HG03565 (cell line): ENCODE data around the gene C11orf54.
"Not testable (repeated sequence)": the region's sequence is repeated elsewhere in the genome, so short reads cannot be mapped to it uniquely, and the experiment has no call there.

Experiments used
- ATAC-seq: cut with Tn5 transposase; IDR thresholded peaks from one replicate; pipeline ENCODE4 v1.9.1; 2021; ENCODE audit warnings: mild to moderate bottlenecking, moderate library complexity; ENCODE audit not compliant: unreplicated experiment

The C11orf54 gene

DNA sequence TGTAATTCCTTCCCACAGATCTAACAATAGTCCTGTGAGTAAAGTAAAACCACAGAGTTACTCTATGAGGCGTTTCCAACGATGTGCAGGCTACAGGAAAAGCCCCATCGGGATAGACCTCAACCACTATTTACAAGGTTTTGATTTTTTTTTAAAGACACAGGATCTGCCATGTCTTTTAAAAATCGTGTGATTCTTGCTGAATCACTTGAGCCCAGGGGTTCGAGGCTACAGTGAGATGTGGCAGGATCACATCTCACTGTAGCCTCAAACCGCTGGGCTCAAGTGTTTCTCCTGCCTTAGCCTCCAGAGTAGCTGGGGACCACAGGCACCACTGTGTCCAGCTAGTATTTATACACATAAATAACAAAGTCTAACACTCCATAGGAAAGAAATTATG is 8.0 kb upstream of the C11orf54 start:
- ATAC-seq = no peak

DNA sequence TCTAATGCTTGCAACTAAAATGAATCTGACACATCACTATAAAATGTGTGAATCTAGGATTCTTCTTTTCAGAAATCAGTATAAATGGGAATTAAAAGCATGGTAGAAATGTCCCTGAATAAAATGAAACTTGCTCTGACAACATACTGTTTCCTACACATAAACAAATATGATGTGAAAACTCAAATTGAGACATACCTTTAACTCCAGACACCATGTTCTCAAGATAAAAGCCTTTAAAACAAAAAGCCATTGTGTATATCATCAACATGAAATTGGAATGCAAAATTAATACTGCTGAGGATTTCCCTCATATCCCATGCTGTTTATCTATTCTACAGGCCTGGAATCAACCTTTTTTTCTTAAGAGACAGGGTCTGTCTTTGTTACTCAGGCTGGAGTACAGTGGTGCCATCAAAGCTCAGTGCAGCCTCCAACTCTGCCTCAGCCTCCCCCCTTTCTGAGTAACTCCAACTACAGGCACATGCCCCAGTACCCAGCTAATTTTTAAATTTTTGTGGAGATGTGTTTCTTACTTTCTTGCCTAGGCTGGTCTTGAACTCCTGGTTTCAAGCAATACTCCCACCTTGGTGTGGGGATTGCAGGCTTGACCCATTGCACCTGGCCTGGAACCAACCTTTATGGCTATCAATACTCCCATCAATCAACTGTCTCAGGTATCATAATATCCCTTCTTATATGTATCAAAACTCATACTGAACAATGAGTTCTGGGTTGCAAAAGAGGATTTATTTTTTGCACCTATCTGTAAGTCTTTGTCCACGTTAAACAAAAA is 6.8 kb upstream of the C11orf54 start:
- no peak for ATAC-seq

DNA sequence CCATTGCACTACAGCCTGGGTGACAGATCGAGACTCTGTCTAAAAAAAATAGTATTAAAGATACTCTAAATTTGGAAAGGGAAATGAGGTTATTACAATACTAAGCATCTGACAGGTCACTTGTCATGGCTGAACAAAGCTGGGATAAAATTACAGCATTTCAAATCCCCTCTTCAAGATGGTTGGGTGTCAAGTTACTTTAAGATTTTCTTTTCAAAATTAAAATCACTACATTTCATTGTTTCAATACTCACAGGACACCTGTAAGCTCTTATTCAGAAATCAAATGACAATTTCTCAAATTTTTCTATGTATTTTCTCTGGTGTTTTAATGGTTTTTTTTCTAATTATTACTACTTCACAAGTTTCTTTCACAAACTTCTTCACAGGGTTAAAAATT is 5.8 kb upstream of the C11orf54 start:
- ATAC-seq = no peak

DNA sequence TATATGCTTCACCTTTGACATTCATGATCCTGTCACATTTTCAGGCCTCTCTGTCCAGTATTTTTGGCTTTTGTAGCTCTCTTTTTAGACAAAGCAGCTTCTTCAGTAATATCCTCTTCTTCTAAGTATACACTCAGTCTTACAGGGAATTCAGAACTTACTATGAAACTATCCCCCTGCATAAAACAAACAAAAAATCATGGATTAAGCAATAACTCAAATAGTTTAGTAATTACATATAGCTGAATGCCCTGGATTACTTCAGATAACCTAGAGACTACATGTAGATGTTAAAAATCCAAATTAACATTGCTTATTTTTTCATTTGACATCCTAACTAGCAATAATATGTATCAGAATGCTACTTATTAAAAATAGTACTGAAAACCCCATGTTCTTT is 5.3 kb upstream of the C11orf54 start:
- ATAC-seq = no peak

DNA sequence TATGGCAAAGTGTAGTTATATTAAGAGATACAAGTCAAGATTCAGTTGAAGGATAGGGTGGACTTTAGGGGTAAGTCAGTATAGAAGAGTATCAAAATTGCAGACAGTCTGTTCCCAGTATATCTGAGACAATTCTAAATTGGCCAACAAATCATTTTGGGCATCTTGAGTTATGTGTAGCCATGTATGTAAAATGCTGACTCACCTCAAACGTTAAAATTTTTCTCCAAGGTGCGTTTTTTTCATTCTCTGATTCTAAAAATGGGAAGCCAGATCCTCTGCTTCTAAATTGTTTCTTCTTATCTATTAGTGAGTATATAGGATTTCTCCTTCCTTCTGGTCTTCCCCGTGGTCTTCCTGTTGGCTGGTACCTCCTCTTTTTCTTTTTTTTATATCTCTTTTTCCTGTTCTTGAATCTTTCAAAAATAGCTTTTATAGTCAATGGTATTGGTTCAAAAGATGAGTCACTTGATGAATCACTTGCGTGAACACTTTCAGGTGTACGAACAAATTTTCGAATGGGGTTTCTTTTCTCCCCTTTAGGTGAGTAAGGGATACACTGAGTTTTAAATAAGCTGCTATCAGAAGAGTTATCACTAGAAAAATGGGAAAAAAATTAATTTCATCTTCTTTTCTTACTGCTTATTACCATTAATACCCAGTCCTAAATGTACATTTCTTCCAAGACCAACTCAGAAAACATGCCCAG is 3.4 kb upstream of the C11orf54 start:
- no peak for ATAC-seq

DNA sequence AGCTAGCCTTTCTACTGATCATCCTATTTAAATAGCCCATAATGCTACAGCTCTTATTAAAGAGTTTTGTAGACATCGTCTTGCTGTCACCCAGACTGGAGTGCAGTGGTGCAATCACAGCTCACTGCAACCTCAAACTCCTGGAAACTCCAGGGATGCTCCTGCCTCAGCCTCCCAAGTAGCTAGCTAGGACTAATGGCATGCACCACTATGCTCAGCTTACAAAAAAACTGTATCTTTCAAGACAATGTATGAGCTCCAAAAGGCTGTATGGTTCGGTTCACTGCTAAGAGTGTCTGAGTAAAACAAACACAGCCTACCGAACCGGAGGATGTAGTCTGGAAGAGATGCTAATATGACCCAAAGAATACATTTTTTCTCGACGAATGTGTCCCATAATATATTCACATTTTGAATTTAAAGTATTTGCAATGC is 2.8 kb upstream of the C11orf54 start:
- no peak for ATAC-seq

DNA sequence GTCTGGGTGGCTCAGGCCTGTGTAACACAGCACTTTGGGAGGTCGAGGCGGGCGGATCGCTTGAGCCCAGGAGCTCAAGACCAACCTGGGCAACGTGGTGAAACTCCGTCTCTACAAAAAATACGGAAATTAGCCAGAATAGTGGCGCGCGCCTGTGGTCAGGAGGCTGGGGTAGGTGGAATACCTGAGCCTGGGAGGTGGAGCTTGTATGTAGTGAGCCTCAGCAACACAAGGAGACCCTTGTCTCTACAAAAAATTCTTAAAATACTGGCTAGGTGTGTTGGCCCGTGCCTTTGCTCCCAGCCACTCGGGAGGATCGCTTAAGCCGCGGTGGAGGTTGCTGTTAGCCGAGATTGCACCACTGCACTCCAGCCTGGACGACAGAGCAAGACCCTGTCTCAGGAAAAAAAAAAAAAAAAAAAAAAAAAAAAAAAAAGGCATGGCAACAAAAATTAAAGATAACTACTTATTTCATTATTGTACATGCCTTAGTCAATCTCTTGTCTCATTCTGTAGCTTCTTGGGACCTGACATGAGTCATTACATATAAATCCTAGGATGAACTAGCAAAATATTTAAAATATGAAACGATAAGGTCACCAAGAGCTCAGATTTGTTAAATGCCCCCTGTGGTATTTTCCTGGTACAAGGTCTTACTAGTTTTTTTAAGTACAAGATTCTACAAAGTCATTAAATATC is 1.3 kb upstream of the C11orf54 start:
- no peak for ATAC-seq

DNA sequence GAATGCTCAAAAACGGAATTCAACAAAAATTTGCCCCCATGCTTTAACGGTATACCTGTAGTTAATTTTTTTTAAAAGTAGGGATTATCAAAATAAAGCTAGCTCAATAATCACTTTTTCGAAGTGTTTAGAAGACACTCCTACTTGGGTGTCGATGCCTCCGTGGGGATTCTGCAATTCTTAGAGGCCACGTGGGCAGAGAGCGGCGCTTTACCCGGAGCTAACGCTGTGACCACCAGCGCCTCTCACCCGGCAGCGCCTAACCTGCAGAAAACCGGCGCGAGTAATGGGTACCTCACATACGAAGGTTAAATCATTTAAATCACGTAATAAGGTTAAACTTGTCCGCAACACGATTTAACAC is 760 bp upstream of the C11orf54 start:
- peak; percentile 18 for ATAC-seq

DNA sequence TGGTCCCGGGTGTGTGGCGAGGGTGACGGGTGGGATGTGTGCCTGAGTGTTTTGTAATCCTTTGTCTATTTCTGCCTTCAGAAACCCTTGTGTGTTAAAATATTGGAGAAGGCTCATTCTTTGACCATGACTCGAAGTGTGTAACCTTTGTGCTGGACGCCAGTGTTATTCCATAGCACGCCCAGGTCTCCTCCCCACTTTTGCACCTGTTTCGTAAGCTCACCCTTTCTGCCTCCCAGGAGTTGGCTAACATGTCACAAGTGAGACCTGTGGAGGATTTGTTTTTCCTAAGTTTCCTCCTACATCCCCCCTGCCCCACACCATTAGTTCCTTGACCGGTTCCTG is 382 bp downstream of the C11orf54 start:
- ATAC-seq = peak; percentile 3

DNA sequence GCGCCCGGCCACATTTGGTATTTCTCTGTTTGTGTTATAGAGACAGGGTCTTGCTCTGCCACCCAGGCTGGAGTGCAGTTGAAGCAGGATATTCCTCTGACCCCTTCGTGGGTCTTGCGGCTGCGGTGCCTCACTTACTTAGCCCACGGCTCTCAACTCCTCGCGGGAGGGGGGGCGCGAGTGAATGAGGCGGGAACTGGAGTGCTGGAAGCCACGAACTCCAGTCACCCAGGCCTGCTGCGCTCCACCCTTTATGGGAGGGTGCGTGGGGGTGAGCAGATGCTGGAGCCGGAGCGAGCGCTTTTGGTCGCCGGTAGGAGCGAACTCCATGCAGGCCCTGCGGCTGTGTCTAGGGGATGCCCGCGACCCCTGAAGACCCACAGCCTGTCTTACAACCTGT is 1.8 kb downstream of the C11orf54 start:
- no peak for ATAC-seq

DNA sequence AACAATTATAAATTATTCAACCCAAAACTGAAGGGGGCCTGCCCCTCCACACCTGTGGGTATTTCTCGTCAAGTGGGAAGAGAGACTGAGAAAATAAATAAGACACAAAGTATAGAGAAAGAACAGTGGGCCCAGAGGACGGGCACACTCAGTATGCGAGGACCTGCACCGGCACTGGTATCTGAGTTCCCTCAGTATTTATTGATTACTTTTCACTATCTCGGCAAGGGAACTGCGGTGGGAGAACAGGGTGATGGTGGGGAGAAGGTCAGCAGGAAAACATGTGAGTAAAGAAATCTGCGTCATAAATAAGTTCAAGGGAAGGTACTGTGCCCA is 3.2 kb downstream of the C11orf54 start:
- no peak for ATAC-seq

DNA sequence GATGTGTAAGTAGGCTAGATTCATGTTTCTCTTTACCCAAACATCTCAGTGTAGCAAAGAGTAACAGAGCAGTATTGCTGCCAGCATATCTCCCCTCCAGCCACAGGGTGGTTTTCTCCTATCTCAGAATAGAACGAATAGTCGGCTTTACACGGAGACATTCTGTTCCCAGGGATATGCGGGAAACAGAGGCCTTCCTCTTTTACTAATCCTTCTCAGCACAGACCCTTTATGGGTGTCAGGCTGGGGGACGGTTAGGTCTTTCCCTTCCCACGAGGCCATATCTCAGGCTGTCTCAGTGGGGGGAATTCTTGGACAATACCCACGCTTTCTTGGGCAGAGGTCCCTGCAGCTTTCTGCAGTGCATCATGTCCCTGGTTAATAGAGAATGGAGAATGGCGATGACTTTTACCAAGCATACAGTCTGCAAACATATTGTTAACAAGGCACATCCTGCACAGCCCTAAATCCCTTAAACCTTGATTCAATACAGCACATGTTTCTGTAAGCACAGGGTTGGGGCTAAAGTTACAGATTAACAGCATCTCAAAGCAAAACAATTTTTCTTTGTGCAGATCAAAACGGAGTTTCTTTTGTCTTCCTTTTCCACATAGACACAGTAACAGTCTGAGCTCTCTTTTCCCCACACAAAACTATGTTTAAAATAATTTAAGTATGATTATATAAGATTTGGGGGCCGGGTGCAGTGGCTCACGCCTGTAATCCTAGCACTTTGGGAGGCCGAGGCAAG is 3.7 kb downstream of the C11orf54 start:
- not testable (repeated sequence) for ATAC-seq

DNA sequence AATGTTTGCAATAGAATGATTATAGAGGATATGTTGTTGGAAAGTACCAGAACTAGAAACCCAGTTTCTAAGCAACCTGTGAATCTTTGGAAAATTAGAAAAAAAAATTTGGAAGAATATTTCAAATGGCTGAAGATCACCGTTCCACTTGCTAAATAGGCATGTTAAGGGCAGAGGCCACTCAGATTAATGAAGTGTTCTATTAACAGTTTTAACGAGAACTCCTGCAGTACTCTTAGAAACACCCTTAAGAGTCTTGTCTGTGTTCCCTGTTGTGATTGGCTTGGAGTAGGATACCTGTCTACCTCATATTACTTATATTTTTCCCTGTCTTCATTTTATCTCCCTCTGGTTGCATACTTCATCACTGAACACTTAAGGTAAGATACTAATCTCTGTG is 4.6 kb downstream of the C11orf54 start:
- no peak for ATAC-seq

DNA sequence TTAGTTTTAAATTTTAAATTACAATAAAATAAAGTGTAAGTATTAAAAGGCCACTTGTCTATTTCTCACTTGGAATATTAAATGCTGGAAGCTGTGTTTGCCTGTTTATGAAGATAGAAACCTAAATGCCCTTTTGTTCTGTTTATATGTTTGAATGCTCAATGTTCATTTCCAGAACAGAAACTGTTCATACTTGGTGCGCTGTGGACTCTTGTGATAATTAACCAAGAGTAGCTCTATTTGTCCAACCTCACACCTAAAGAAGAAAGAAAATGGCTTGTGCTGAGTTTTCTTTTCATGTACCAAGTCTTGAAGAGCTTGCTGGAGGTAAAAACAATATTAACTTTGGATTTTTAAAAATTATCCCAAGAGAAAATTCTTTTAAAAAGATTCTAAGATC is 5.7 kb downstream of the C11orf54 start:
- ATAC-seq = peak; percentile 72

DNA sequence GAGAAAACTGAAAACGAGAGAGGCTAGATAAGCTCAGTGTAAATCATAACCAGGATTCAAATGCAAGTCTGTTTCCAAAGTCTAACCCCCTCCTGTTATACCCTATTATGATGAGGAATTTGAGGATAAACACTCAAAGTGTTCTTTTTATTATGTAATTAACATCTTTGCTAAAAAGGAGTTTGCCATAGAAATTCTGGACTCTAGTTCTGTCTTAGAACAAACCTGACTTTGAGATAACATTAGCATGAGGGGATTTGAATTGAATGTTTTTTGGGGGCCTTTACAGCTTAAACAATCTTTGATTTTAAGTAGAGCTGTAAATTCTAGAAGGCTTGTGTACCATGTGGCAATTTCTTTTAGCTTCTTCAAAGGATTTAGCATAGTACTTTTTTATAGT is 9.5 kb downstream of the C11orf54 start:
- no peak for ATAC-seq

DNA sequence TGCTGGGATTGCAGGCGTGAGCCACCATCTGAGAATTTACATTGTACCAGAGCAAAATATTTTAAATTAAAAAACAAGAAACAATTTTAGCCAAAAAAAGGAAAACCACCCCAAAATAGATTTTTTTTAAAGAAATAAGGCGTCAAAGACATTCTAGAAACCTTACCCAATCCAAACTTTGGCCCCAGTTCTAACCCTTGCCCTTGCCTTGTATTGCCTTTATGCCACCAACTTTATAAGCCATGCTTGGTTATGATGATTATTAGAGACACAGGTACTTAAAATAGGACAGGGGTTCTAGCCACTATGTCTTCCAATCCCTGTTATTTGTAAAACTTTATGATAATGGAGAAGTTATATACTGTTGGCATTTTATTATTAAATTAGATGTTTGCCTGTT is 11.8 kb downstream of the C11orf54 start:
- ATAC-seq = no peak

DNA sequence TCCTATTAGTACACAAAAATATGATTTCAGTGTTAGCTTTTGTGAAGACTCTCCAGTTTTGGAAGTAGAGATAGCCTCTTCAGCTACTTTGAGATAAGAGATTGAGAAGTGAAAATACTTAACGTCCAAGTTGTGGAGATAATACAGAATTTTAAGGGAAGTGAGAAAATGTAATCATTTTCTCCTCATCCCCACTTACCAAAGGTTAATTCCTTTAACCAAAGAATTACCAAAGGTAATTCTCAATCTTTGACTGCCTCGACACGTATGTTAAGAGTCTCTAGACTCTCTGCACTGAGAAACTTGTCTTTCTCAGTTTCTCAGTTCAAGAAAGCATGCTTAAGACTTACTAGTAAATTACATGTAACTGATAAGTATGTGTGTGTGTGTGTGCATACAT is 15.3 kb downstream of the C11orf54 start:
- ATAC-seq = peak; percentile 55

DNA sequence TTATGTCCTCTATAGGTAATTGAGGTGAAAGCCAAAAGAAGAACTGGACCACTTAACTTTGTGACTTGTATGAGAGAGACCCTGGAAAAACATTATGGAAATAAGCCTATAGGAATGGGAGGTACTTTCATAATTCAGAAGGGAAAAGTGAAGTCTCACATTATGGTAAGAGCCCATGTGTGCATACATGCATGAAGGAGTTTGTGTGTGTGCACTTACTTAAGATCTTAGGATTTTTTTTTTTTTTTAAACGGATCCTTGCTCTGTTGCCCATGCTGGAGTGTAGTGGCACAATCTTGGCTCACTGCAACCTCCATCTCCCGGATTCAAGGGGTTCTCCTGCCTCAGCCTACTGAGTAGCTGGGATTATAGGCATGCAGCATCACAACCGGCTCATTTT is 15.8 kb downstream of the C11orf54 start:
- ATAC-seq = no peak

DNA sequence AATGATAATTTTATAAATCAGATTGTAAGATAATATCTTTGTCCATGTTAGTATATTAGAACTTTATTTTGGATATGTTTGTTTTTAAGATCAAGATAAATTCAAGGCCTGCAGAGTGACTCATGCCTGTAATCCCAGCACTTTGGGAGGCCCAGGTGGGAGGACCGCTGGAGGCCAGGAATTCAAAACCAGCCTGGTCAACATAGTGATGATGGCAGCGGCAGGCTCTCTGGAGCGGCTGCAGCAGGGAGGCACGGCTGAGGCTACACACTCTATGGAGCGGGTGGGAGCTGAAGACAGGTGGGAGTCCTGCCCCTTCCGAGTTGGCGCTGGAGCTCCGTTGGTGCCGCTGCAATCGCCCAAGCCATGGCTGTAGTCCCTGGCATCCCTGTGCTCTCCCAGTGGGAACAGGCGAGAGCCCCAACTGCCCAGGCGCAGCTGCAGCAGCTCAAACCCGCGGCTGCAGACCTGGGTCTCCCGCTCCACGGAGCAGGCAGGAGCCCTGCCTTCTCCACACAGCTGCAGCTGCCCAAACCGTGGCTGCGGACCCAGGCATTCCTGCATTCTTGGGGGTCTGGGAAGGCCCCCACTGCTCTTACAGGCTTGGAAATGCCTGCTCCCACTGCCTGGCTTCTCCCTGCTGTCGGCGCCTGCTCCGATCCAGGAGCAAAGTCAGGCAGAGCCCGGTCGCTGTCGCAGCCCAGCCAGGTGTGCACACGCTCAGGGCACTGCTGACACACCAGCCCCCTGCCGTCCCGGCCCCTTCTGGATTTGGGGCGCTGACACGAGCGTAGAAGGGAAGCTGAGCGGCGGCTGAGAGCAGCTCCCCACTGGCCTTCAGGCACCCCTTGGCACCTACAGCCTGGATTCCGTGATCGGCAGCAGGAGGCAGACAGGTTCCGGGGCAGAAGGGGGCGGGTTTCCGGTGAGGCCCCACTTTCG is 16.7 kb downstream of the C11orf54 start:
- no peak for ATAC-seq

DNA sequence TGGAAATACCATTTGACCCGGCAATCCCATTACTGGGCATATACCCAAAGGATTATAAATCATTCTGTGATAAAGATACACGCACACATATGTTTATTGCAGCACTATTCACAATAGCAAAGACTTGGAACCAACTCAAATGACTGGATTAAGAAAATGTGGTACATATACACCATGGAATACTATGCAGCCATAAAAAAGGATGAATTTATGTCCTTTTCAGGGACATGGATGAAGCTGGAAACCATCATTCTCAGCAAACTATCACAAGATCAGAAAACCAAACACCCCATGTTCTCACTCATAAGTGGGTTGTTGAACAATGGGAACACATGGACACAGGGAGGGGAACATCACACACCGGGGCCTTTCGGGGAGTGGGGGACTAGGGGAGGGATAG is 17.7 kb downstream of the C11orf54 start:
- not testable (repeated sequence) for ATAC-seq
